Measurements from ENCODE around the gene ARF6.

Gene ARF6

DNA sequence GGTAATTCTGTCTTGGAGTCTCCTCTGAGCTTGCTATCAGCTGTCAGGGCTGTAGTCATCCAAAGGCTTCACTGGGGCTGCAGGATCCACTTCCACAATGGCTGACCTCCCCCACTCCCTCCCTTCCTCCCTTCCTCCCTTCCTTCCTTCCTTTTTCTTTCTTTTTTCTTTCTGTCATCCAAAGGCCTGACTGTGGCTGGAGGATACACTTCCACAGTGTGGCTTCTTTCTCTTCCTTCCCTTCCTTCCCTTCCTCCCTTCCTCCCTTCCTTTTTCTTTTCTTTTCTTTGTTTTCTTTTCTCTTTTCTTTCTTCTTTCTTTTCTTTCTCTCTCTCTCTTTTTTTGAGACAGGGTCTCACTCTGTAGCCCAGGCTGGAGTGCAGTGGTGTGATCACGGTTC lies 30.6 kb downstream of the ARF6 start:
- Histone ChIP-seq H3K79me2 (ENCODE audit: insufficient read depth, low read length) (no peaks in the 10 kb centered on the region), H3K4me3 (ENCODE audit: low read depth in 1 of 2, low read length in 2 of 2) (no peak overlapping the region), H3K4me2 (ENCODE audit: insufficient read depth, low read length) (no peak overlapping the region), H3K27me3 (ENCODE audit: insufficient read depth, low read length, poor library complexity) (no peaks in the 10 kb centered on the region), H3K9me3 (ENCODE audit: insufficient read depth, low read length, severe bottlenecking) (no peaks in the 10 kb centered on the region), H3K27ac (ENCODE audit: low read length) (no peak overlapping the region), H3K4me1 (ENCODE audit: insufficient read depth, low read length) (no peaks in the 10 kb centered on the region), H3K36me3 (ENCODE audit: insufficient read depth, low read length) (no peaks in the 10 kb centered on the region), H2AFZ (ENCODE audit: low read depth, low read length) (no peak overlapping the region), H3K9ac (ENCODE audit: low read depth, low read length) (no peak overlapping the region), H4K20me1 (ENCODE audit: insufficient read depth, low read length) (no peaks in the 10 kb centered on the region)
- ATAC-seq (ENCODE audit: insufficient read depth, low read depth): no peak
- no peak for DNase-seq
- TF ChIP-seq, protein P1, sequence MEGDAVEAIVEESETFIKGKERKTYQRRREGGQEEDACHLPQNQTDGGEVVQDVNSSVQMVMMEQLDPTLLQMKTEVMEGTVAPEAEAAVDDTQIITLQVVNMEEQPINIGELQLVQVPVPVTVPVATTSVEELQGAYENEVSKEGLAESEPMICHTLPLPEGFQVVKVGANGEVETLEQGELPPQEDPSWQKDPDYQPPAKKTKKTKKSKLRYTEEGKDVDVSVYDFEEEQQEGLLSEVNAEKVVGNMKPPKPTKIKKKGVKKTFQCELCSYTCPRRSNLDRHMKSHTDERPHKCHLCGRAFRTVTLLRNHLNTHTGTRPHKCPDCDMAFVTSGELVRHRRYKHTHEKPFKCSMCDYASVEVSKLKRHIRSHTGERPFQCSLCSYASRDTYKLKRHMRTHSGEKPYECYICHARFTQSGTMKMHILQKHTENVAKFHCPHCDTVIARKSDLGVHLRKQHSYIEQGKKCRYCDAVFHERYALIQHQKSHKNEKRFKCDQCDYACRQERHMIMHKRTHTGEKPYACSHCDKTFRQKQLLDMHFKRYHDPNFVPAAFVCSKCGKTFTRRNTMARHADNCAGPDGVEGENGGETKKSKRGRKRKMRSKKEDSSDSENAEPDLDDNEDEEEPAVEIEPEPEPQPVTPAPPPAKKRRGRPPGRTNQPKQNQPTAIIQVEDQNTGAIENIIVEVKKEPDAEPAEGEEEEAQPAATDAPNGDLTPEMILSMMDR (IDR thresholded peaks at IDR 0.05; ENCODE audit: borderline replicate concordance, extremely low read depth, low read length, poor library complexity, severe bottlenecking): no peak
- no peak for TF ChIP-seq EZH2 (IDR thresholded peaks at IDR 0.05; ENCODE audit: borderline replicate concordance, low read depth, low read length, severe bottlenecking)

DNA sequence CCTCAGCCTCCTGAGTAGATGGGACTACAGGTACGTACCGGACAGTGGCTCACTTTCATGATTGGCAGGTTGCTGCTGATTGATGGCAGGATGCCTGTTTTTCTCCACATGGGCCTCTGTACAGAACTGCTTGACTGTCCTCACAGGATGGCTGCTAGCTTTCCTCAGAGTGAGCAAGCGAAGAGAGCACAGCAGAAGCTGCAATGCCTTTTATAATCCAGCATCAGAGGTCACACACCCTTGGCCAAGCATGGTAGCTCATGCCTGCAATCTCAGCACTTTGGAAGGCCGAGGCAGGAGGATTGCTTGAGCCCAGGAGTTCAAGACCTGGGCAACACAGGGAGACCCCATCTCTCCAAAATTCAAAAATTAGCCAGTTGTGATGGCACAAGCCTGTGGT lies 31.0 kb downstream of the ARF6 start:
- H3K9me3 ChIP-seq (ENCODE audit: insufficient read depth, low read length, severe bottlenecking): no peaks in the 10 kb centered on the region
- H3K4me2 ChIP-seq (ENCODE audit: insufficient read depth, low read length): no peak overlapping the region
- H3K4me1 ChIP-seq (ENCODE audit: insufficient read depth, low read length): no peaks in the 10 kb centered on the region
- no peaks in the 10 kb centered on the region for H4K20me1 ChIP-seq (ENCODE audit: insufficient read depth, low read length)
- no peak overlapping the region for H3K9ac ChIP-seq (ENCODE audit: low read depth, low read length)
- H3K36me3 ChIP-seq (ENCODE audit: insufficient read depth, low read length): no peaks in the 10 kb centered on the region
- H3K27ac ChIP-seq (ENCODE audit: low read length): no peak overlapping the region
- H2AFZ ChIP-seq (ENCODE audit: low read depth, low read length): no peak overlapping the region
- H3K4me3 ChIP-seq (ENCODE audit: low read depth in 1 of 2, low read length in 2 of 2): no peak overlapping the region
- ATAC-seq (ENCODE audit: insufficient read depth, low read depth) (no peak), DNase-seq (no peak)
- TF ChIP-seq EZH2 (IDR thresholded peaks at IDR 0.05; ENCODE audit: borderline replicate concordance, low read depth, low read length, severe bottlenecking): no peak
- TF ChIP-seq, protein P1 (IDR thresholded peaks at IDR 0.05; ENCODE audit: borderline replicate concordance, extremely low read depth, low read length, poor library complexity, severe bottlenecking): no peak
- no peaks in the 10 kb centered on the region for H3K27me3 ChIP-seq (ENCODE audit: insufficient read depth, low read length, poor library complexity)
- H3K79me2 ChIP-seq (ENCODE audit: insufficient read depth, low read length): no peaks in the 10 kb centered on the region

DNA sequence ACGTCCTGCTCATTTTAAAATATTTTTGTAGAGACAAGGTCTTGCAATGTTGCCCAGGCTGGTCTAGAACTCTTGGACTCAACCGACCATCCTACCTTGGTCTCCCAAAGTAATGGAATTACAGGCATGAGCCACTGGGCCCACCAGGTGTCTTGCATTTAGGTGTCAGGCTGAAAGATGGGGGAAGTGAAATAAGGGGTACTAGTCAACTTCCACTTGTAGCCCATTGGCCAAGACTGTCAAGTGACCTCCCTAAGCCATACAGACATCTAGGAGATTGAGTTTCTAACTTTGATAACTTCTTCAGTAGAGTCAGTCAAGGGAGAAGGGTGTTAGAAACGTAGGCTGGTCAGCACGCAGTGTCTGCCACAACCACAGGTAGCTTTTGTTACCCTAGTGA lies 32.0 kb downstream of the ARF6 start:
- TF ChIP-seq, protein P1 (IDR thresholded peaks at IDR 0.05; ENCODE audit: borderline replicate concordance, extremely low read depth, low read length, poor library complexity, severe bottlenecking): no peak
- Histone ChIP-seq H3K4me3 (ENCODE audit: low read depth in 1 of 2, low read length in 2 of 2) (no peak overlapping the region), H3K4me2 (ENCODE audit: insufficient read depth, low read length) (no peak overlapping the region), H2AFZ (ENCODE audit: low read depth, low read length) (no peak overlapping the region), H3K4me1 (ENCODE audit: insufficient read depth, low read length) (no peaks in the 10 kb centered on the region), H3K9ac (ENCODE audit: low read depth, low read length) (no peak overlapping the region), H3K27me3 (ENCODE audit: insufficient read depth, low read length, poor library complexity) (no peaks in the 10 kb centered on the region), H4K20me1 (ENCODE audit: insufficient read depth, low read length) (no peaks in the 10 kb centered on the region), H3K9me3 (ENCODE audit: insufficient read depth, low read length, severe bottlenecking) (no peaks in the 10 kb centered on the region), H3K27ac (ENCODE audit: low read length) (no peak overlapping the region), H3K36me3 (ENCODE audit: insufficient read depth, low read length) (no peaks in the 10 kb centered on the region), H3K79me2 (ENCODE audit: insufficient read depth, low read length) (no peaks in the 10 kb centered on the region)
- no peak for ATAC-seq (ENCODE audit: insufficient read depth, low read depth)
- no peak for DNase-seq

DNA sequence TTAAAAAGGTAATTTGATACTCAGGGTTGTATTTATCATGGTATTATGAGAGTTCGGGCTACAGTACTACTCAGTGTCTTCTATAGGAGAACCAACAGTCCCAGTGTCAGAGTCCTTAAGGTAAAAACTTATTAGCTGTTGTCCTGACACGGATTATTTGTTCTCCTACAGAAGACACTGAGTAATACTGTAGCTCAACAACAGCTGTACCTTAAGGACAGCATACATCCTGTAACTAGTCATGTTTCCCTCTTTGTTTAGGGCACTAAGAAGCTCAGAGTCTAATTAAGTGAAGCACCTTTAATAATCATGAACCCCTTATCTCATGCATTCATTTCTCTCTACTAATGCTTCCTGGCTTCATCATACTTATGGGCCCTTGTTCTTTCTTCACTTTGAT lies 33.9 kb downstream of the ARF6 start:
- H4K20me1 ChIP-seq (ENCODE audit: insufficient read depth, low read length): no peaks in the 10 kb centered on the region
- no peak overlapping the region for H3K27ac ChIP-seq (ENCODE audit: low read length)
- no peaks in the 10 kb centered on the region for H3K36me3 ChIP-seq (ENCODE audit: insufficient read depth, low read length)
- no peaks in the 10 kb centered on the region for H3K9me3 ChIP-seq (ENCODE audit: insufficient read depth, low read length, severe bottlenecking)
- no peak overlapping the region for H3K9ac ChIP-seq (ENCODE audit: low read depth, low read length)
- no peaks in the 10 kb centered on the region for H3K79me2 ChIP-seq (ENCODE audit: insufficient read depth, low read length)
- no peak overlapping the region for H2AFZ ChIP-seq (ENCODE audit: low read depth, low read length)
- DNase-seq (no peak), ATAC-seq (ENCODE audit: insufficient read depth, low read depth) (no peak)
- TF ChIP-seq, protein P1 (IDR thresholded peaks at IDR 0.05; ENCODE audit: borderline replicate concordance, extremely low read depth, low read length, poor library complexity, severe bottlenecking): no peak
- TF ChIP-seq EZH2 (IDR thresholded peaks at IDR 0.05; ENCODE audit: borderline replicate concordance, low read depth, low read length, severe bottlenecking): no peak
- no peak overlapping the region for H3K4me3 ChIP-seq (ENCODE audit: low read depth in 1 of 2, low read length in 2 of 2)
- no peaks in the 10 kb centered on the region for H3K27me3 ChIP-seq (ENCODE audit: insufficient read depth, low read length, poor library complexity)
- H3K4me1 ChIP-seq (ENCODE audit: insufficient read depth, low read length): no peaks in the 10 kb centered on the region
- H3K4me2 ChIP-seq (ENCODE audit: insufficient read depth, low read length): no peak overlapping the region
